IgD-negative memory B cell (primary cell): Measurements from ENCODE around the gene UBE2E2. TPM values are rescaled to one million over a fixed set of nuclear protein-coding genes. Genes with fewer than 3 reads are reported as not detected.
"Not testable (repeated sequence)": the region's sequence is repeated elsewhere in the genome, so short reads cannot be mapped to it uniquely, and the experiment has no call there.

ENCODE experiments used
- H3K27ac Mint-ChIP-seq, 3 donors: one replicate each; pipeline ENCODE4 v1.8.0; 2020 to 2022; ENCODE audit warnings: mild to moderate bottlenecking in 3 of 3, mixed read lengths in 3 of 3, moderate library complexity in 1 of 3
- H3K27me3 Mint-ChIP-seq: one replicate; pipeline ENCODE4 v1.8.0; 2021; ENCODE audit warnings: mixed read lengths
- H3K36me3 Mint-ChIP-seq: one replicate; pipeline ENCODE4 v1.8.0; 2020; ENCODE audit warnings: mild to moderate bottlenecking, mixed read lengths
- H3K4me1 Mint-ChIP-seq, 3 donors: one replicate each; pipeline ENCODE4 v1.8.0; 2020 to 2022; ENCODE audit warnings: mixed read lengths in 3 of 3, mild to moderate bottlenecking in 1 of 3
- H3K4me3 Mint-ChIP-seq, 4 donors: one replicate each; pipeline ENCODE4 v1.8.0; 2020 to 2022; ENCODE audit warnings: mild to moderate bottlenecking in 4 of 4, mixed read lengths in 4 of 4, moderate library complexity in 3 of 4
- H3K9me3 Mint-ChIP-seq, 3 donors: one replicate each; pipeline ENCODE4 v1.8.0; 2020 to 2021; ENCODE audit warnings: mixed read lengths in 3 of 3, mild to moderate bottlenecking in 1 of 3
- polyA plus RNA-seq: library from polyadenylated mRNA; unstranded; fragments of 300-500 nt; fragmentation: Illumina TruSeq; gene quantifications from one replicate; pipeline ENCODE4 v1.2.3, GENCODE V29; 2021

The UBE2E2 gene
- polyA plus RNA-seq, 1 donor from 2014 or later = 59.8 TPM

- Mint-ChIP-seq H3K9me3 (peaks cover 0 to 4% (median 0%) of the 10 kb centered on the region in 3 donors), H3K4me3 (no peak overlapping the region), H3K27ac (no peak overlapping the region)
Measured at GRCh38 chr3:23595851-23596250, 392.7 kb downstream of the UBE2E2 start.

GRCh38 chr3:23600167-23600871 lies 397.2 kb downstream of the UBE2E2 start:
- H3K36me3 Mint-ChIP-seq = peaks cover 12% of the 10 kb centered on the region
- peaks cover 0 to 1% (median 0%) of the 10 kb centered on the region in 3 donors for H3K4me1 Mint-ChIP-seq
- no peak overlapping the region for H3K4me3 Mint-ChIP-seq
- H3K9me3 Mint-ChIP-seq = peaks cover 0 to 4% (median 0%) of the 10 kb centered on the region in 3 donors
- no peak overlapping the region for H3K27ac Mint-ChIP-seq
- H3K27me3 Mint-ChIP-seq = no peaks in the 10 kb centered on the region

More at GRCh38 chr3:23595851-23596250, 392.7 kb downstream of the UBE2E2 start:
- H3K27me3 Mint-ChIP-seq = no peaks in the 10 kb centered on the region
- H3K36me3 Mint-ChIP-seq = peaks cover 10% of the 10 kb centered on the region
- peaks cover 0 to 7% (median 4%) of the 10 kb centered on the region in 3 donors for H3K4me1 Mint-ChIP-seq

DNA sequence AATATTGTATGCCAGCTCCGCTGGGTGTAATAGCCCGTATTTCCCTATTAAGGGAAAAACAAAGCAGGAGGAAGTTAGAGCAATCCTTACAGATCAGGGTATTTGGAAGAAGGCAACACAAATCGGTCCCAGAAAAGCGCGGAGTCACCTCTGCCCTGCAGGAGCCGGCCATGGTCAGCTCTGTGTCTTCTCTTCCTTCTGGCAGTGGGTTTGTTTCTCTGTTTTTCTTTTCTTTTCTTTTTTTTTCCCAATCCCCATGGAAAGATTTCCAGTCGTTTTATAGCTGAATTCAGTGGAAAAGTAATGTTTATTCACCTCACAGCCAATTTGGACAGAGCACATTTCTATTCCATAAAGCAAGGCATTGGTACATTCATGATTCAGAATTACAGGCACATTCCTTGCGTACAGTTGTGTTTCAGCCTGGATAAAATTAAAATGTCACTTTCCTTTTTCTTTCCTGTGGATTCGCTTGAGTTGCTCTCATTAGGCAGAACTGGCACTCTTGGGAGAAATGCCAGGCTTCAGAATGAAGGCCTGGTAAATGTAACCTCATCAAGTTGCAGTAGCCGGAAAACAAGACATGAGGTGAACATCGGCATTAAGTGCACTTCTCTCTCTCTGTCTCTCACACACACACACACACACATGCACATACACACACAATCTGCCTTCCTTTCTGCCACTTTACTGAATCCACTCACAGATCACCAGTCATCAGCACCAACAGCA lies 398.1 kb downstream of the UBE2E2 start:
- Mint-ChIP-seq H3K4me1 (peaks cover 0 to 1% (median 1%) of the 10 kb centered on the region in 3 donors), H3K9me3 (peaks cover 0 to 4% (median 0%) of the 10 kb centered on the region in 3 donors), H3K4me3 (no peak overlapping the region), H3K27ac (no peak overlapping the region), H3K27me3 (no peaks in the 10 kb centered on the region), H3K36me3 (peaks cover 10% of the 10 kb centered on the region)

DNA sequence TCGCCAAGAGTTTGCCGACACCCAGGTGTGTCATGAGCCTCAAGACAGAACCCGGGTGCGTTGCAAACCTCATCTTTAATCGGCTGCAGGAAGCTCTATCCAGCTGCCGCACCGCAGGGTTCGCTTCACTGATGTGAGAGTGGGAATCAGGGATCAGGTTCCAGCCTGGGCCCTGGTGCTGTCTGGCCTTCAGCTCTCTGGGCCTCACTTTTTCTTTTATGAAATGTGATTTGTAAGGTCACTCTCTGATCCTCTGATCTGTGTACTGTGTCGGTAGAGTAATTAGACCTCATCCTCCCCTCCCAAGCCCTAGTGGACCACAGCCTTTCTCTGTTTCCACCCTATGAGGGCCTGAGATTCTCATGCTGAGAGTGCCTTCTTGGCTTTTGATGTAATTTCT lies 399.8 kb downstream of the UBE2E2 start:
- no peak overlapping the region for H3K4me3 Mint-ChIP-seq
- H3K27me3 Mint-ChIP-seq = no peaks in the 10 kb centered on the region
- H3K9me3 Mint-ChIP-seq = no peaks in the 10 kb centered on the region
- H3K36me3 Mint-ChIP-seq = peaks cover 5% of the 10 kb centered on the region
- H3K27ac Mint-ChIP-seq = no peak overlapping the region
- H3K4me1 Mint-ChIP-seq = peaks cover 0 to 2% (median 1%) of the 10 kb centered on the region in 3 donors

- no peaks in the 10 kb centered on the region for H3K9me3 Mint-ChIP-seq
- H3K27ac Mint-ChIP-seq = no peak overlapping the region
- H3K4me1 Mint-ChIP-seq = peaks cover 8 to 11% (median 9%) of the 10 kb centered on the region in 3 donors
- H3K27me3 Mint-ChIP-seq = no peaks in the 10 kb centered on the region
- peaks cover 4% of the 10 kb centered on the region for H3K36me3 Mint-ChIP-seq
- no peak overlapping the region for H3K4me3 Mint-ChIP-seq
Measured at GRCh38 chr3:23607184-23607847, 404.2 kb downstream of the UBE2E2 start.

GRCh38 chr3:23608650-23609049 lies 405.5 kb downstream of the UBE2E2 start:
- Mint-ChIP-seq H3K36me3 (peaks cover 4% of the 10 kb centered on the region), H3K27me3 (no peaks in the 10 kb centered on the region), H3K9me3 (no peaks in the 10 kb centered on the region), H3K4me3 (no peak overlapping the region), H3K4me1 (peaks cover 10 to 13% (median 11%) of the 10 kb centered on the region in 3 donors), H3K27ac (no peak overlapping the region)

DNA sequence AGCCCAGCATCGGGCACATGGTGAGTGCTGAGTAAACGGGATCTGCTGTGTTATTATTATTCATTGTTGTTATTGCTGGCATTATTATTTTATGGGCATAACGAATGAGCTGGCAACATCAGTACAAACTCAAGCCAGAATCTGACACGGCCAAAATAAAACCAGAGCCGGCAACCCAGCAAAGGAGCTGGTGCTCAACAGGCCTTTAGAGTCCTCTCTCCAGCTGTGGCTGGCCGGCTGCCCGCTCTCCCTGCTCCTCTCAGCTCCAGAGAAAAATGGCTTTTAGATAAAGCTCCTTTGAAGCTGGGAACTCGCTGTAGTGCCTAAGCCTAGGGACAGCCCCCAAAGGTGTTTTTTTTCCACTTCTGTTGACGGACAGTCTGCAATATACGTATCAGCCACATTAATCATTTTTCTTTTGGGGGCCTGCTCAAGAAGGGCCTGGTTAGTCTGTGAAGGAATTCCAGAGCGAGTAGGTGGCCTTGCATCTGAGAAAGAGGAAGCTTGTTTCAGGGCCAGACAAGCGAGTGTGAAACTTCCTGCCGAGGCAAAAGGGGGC lies 408.7 kb downstream of the UBE2E2 start:
- Mint-ChIP-seq H3K27ac (no peak overlapping the region), H3K36me3 (peaks cover 3% of the 10 kb centered on the region), H3K4me3 (peak overlapping the region in 3 of 4 donors; percentile 39 to 88 (median 79)), H3K27me3 (no peaks in the 10 kb centered on the region), H3K9me3 (no peaks in the 10 kb centered on the region), H3K4me1 (peaks cover 13 to 26% (median 17%) of the 10 kb centered on the region in 3 donors)

DNA sequence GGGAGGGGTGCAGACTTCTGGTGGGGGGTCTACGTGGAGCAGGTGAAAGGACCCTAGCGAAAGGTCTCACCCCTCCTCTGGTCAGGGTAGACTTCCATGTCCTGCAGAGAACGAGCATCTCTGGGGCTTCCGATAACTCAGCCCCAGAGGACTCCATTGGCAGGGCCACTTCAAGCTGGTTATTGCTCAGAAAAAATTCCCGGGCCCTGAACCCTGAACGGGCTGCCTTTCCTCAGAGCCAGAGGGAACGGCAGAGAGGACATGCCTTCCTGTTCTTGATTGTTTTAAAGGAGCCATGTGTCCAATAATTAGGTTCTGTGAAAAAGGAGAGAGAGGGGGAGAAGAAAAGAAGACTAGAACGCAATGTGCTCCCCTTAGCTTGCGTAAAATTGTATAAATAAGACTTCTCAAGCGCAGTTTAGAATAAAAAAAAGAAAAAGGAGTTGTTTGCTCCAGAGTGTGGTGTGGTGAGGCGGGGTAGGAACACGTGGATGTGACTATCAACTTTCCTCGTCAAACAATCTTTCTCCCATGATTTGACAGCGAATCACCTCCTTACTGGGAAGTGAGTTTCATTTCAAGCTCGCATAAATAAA lies 409.3 kb downstream of the UBE2E2 start:
- no peaks in the 10 kb centered on the region for H3K9me3 Mint-ChIP-seq
- peaks cover 3% of the 10 kb centered on the region for H3K36me3 Mint-ChIP-seq
- peak overlapping the region in 3 of 4 donors; percentile 39 to 88 (median 79) for H3K4me3 Mint-ChIP-seq
- H3K27ac Mint-ChIP-seq = no peak overlapping the region
- H3K4me1 Mint-ChIP-seq = peaks cover 19 to 31% (median 23%) of the 10 kb centered on the region in 3 donors
- no peaks in the 10 kb centered on the region for H3K27me3 Mint-ChIP-seq

DNA sequence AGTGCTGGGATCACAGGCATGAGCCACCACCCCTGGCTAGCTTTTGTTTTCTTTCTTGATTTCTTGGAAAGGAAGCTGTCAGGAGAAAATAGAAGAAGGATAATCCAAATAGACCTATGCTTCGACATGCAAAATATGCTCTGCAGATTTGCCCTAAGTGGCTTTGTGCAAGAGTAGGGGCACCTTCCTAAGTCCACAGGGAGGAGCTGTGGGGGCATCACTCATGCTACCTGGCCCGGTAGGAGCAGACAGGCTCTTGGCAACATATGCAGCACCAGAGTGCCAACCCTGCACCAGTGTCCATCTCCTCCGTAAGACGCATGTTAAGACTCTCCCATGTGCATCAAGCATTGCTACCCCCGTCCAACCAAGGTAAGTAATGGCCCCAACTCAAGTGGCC lies 411.9 kb downstream of the UBE2E2 start:
- Mint-ChIP-seq H3K27me3 (no peaks in the 10 kb centered on the region), H3K4me3 (peak overlapping the region in 1 of 4 donors; percentile 13), H3K36me3 (peaks cover 2% of the 10 kb centered on the region), H3K4me1 (peaks cover 19 to 32% (median 25%) of the 10 kb centered on the region in 3 donors), H3K27ac (peak overlapping the region in 1 of 3 donors; percentile 32), H3K9me3 (peaks cover 0 to 2% (median 1%) of the 10 kb centered on the region in 3 donors)

- not testable (repeated sequence) for H3K27me3 Mint-ChIP-seq, H3K9me3 Mint-ChIP-seq, H3K36me3 Mint-ChIP-seq, H3K27ac Mint-ChIP-seq
- H3K4me3 Mint-ChIP-seq = peak overlapping the region in 1 of 4 donors; percentile 0
- H3K4me1 Mint-ChIP-seq = peaks cover 11 to 20% (median 14%) of the 10 kb centered on the region in 3 donors
Measured at GRCh38 chr3:23618475-23618874, 415.3 kb downstream of the UBE2E2 start.

GRCh38 chr3:23619705-23620637 lies 416.8 kb downstream of the UBE2E2 start:
- Mint-ChIP-seq H3K27me3 (no peaks in the 10 kb centered on the region), H3K27ac (no peak overlapping the region), H3K9me3 (peaks cover 2 to 12% (median 2%) of the 10 kb centered on the region in 3 donors), H3K4me3 (no peak overlapping the region), H3K4me1 (peaks cover 11 to 14% (median 12%) of the 10 kb centered on the region in 3 donors), H3K36me3 (peaks cover 3% of the 10 kb centered on the region)

DNA sequence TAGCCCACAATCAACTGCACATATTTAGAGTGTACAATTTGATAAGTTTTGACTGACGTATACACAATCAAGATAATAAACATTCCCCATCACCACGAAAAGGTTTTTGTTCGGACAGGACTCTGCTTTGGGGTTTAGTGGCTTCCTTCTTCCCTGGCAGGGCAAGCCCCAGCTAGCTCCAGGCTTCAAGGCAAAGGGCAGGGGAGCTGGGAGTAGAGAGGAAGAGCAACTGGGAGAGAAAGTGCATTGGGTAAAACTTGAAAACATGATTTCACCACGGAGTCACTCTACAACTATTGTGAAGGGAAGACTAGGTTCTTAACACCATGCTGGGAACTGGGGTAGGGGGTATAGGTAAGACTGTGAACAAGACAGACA lies 417.5 kb downstream of the UBE2E2 start:
- Mint-ChIP-seq H3K27ac (peak overlapping the region in 1 of 3 donors; percentile 41), H3K36me3 (peaks cover 3% of the 10 kb centered on the region), H3K9me3 (peaks cover 2 to 18% (median 2%) of the 10 kb centered on the region in 3 donors), H3K4me1 (peaks cover 11 to 14% (median 12%) of the 10 kb centered on the region in 3 donors), H3K27me3 (no peaks in the 10 kb centered on the region), H3K4me3 (no peak overlapping the region)

DNA sequence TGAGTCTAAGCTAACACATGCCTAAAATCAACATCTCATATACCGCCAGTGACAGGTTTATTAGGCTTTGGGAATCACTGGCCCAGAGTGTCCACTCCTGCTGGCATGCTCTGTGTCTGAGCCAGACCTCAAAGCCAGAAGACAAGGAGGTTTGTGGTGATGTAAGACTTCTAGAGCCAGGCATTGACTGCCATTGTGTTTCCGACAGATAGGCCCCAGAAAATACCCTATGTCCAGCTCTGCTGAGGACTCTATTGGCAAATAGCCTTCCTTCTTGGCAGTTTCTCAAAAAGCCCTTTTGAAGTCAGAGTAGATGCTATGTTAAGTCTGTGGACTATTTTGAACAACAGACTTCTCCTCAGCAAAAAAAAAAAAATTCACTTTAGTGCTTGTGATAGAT lies 420.7 kb downstream of the UBE2E2 start:
- Mint-ChIP-seq H3K36me3 (peaks cover 1% of the 10 kb centered on the region), H3K27ac (no peak overlapping the region)

More for the DNA sequence above, 420.7 kb downstream of the UBE2E2 start:
- H3K4me3 Mint-ChIP-seq = no peak overlapping the region
- peaks cover 0 to 19% (median 2%) of the 10 kb centered on the region in 3 donors for H3K9me3 Mint-ChIP-seq
- H3K4me1 Mint-ChIP-seq = no peaks in the 10 kb centered on the region
- no peaks in the 10 kb centered on the region for H3K27me3 Mint-ChIP-seq
